GM23248 (cell line): ENCODE data around the gene ASPM. TPM values are rescaled to one million over a fixed set of nuclear protein-coding genes. Genes with fewer than 3 reads are reported as not detected.

Source experiments
- DNase-seq: peaks from one replicate; pipeline ENCODE4 v3.0.0-alpha.2; 2015
- H2AFZ ChIP-seq: fragments of 200-600 bp; sonication (generic); 2 replicates; pipeline ENCODE4 v1.6.1; 2016; ENCODE audit warnings: antibody characterized with exemption
- H3F3A ChIP-seq: fragments of 200-600 bp; sonication (generic); 2 replicates; pipeline ENCODE4 v1.6.1; 2016; ENCODE audit warnings: mild to moderate bottlenecking, antibody characterized with exemption, mixed run types; ENCODE audit not compliant: insufficient read depth
- H3K27ac ChIP-seq: fragments of 200-600 bp; sonication (generic); 2 replicates; pipeline ENCODE4 v1.5.1; 2016; ENCODE audit warnings: mild to moderate bottlenecking
- H3K27me3 ChIP-seq: fragments of 200-600 bp; sonication (generic); replicated peaks from 2 replicates; pipeline ENCODE4 v1.6.1; 2016; ENCODE audit warnings: mild to moderate bottlenecking; ENCODE audit not compliant: insufficient read depth
- H3K36me3 ChIP-seq: fragments of 200-600 bp; sonication (generic); 2 replicates; pipeline ENCODE4 v1.6.1; 2016; ENCODE audit warnings: low read depth, mild to moderate bottlenecking
- H3K4me1 ChIP-seq: fragments of 200-600 bp; sonication (generic); 2 replicates; pipeline ENCODE4 v1.6.1; 2016; ENCODE audit warnings: mild to moderate bottlenecking; ENCODE audit not compliant: insufficient read depth
- H3K4me2 ChIP-seq: fragments of 200-600 bp; sonication (generic); one replicate; pipeline ENCODE4 v1.6.1; 2016; ENCODE audit warnings: mild to moderate bottlenecking; ENCODE audit not compliant: unreplicated experiment
- H3K4me3 ChIP-seq: fragments of 200-600 bp; sonication (generic); 2 replicates; pipeline ENCODE4 v1.5.1; 2016; ENCODE audit warnings: mild to moderate bottlenecking
- H3K79me2 ChIP-seq: fragments of 200-600 bp; sonication (generic); 2 replicates; pipeline ENCODE4 v1.6.1; 2016; ENCODE audit warnings: mild to moderate bottlenecking; ENCODE audit not compliant: insufficient read depth
- H3K9ac ChIP-seq: fragments of 200-600 bp; sonication (generic); 2 replicates; pipeline ENCODE4 v1.6.1; 2016; ENCODE audit warnings: mild to moderate bottlenecking
- H3K9me2 ChIP-seq: fragments of 200-600 bp; sonication (generic); 2 replicates; pipeline ENCODE4 v1.6.1; 2016; ENCODE audit warnings: mixed run types, mild to moderate bottlenecking, moderate library complexity; ENCODE audit not compliant: insufficient read depth
- H3K9me3 ChIP-seq: fragments of 200-600 bp; sonication (generic); one replicate; pipeline ENCODE4 v1.6.1; 2017; ENCODE audit warnings: low read depth
- H4K20me1 ChIP-seq: fragments of 200-600 bp; sonication (generic); 2 replicates; pipeline ENCODE4 v1.6.0; 2016; ENCODE audit not compliant: insufficient read depth
- EZH2 ChIP-seq: fragments of 200-600 bp; sonication (generic); IDR thresholded peaks from 2 replicates; pipeline ENCODE4 v1.6.1; 2018; ENCODE audit warnings: antibody characterized with exemption, mild to moderate bottlenecking; ENCODE audit not compliant: insufficient read depth, poor library complexity, severe bottlenecking
- EZH2phosphoT487 ChIP-seq: fragments of 200-600 bp; sonication (generic); IDR thresholded peaks from 2 replicates; pipeline ENCODE4 v1.6.1; 2018; ENCODE audit warnings: antibody characterized with exemption, moderate library complexity, mild to moderate bottlenecking, low read depth; ENCODE audit not compliant: insufficient read depth
- WGBS, 2 experiments: methylation state at CpG; one replicate each; pipeline ENCODE4 v1.1.6; 2015 to 2017; ENCODE audit warnings: low lambda C conversion rate in 2 of 2, low coverage in 1 of 2; ENCODE audit errors: missing lambda C conversion rate in 2 of 2; 5-methylcytosine and 5-hydroxymethylcytosine counted together
- in situ Hi-C: fragments of 300-500 bp; cut with MboI; formaldehyde crosslinking; loops from 2 replicates; pipeline ENCODE4 v1.15.0; 2020
- polyA plus RNA-seq: library from polyadenylated mRNA; unstranded; fragments of >200 nt; fragmentation: Nextera tagmentation; extraction: Ambion mirVana; gene quantifications from 2 replicates; pipeline ENCODE4 v1.2.1, GENCODE V29; 2016
- total RNA-seq: library from RNA; depleted of rRNA; stranded (reverse); fragments of >200 nt; shearing (Covaris generic); gene quantifications from 2 replicates; pipeline ENCODE4 v1.2.3, GENCODE V29; 2014

The ASPM gene
- total and polyA plus RNA-seq, 2 experiments from 2014 or later = 7.3 to 17.2 TPM

DNA sequence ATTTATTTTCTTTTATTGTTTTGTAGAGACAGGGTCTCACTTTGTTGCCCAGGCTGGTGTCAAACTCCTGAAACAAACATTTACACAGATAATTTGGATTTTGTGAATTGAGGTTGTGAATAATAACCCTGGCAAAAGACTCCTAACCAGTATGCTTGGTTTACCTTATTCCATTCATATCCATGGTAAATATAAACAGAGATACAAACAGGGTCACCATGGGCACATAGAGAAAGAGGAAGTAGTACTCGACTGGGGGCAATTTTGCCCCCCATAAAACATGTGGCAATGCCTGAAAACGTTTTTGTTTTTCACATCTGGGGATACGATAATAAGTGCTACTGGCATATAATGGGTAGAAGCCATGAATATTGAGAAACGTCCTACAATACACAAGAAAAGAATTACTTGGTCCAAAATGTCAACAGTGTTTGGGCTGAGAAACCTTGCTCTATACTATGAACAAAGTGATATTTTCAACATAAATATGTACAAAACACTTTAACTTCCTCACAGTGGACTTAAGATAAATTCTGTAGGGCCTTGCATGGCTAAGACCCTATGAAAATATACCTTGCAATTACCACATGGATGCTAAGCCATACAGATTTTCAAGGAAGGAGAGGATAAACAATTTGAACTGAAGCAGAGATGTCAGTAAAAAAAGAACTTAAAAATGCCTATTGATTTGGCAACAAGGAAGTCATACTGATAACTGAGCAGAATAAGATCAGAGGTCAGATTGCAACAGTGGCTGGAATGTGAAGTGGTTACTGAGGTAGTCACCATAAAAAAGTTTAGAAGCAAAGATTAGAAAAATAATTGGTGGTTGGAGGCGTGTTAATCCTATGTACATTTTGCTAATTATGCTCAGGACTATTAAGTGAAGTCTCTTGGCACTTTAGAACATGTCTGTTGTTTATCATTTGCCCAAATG lies 27.4 kb upstream of the ASPM start:
- Histone ChIP-seq H3K79me2 (no peaks in the 10 kb centered on the region), H3F3A (no peaks in the 10 kb centered on the region), H3K9me2 (no peaks in the 10 kb centered on the region), H3K27ac (no peak overlapping the region), H2AFZ (no peak overlapping the region), H3K9ac (no peak overlapping the region), H4K20me1 (no peaks in the 10 kb centered on the region), H3K9me3 (no peaks in the 10 kb centered on the region), H3K4me1 (peaks cover 14% of the 10 kb centered on the region), H3K4me2 (no peak overlapping the region), H3K4me3 (no peak overlapping the region), H3K27me3 (no peaks in the 10 kb centered on the region), H3K36me3 (peaks cover 45% of the 10 kb centered on the region)
- DNase-seq = peak; percentile 17
- in situ Hi-C loops = loop anchor here (25.0 kb wide), 1 partner anchor 337 kb away; no protein-coding TSS in a partner anchor
- no peak for TF ChIP-seq EZH2phosphoT487
- 77 to 78% methylated on average over 5 of the region's 5 CpGs for WGBS, 2 experiments

DNA sequence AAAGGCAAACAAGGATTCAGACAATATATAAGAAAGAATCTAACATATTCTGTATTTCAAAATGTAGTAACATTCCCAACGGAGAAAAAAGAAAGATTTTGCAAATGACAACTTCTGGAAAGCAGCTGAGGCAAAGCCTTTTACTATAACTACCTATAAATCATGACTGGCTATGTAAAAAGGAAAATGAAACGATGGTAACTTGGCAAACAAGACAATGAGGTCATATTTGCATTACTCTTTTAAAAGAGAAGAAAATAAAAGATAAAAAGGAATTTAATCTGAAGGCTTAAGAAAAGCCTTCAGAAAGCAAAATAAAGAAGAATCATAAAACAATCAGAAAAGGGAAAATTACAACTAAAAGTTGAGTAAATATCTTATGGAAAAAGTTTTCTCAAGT lies 25.1 kb upstream of the ASPM start:
- Histone ChIP-seq H3K4me1 (peaks cover 9% of the 10 kb centered on the region), H2AFZ (no peak overlapping the region), H3F3A (no peaks in the 10 kb centered on the region), H3K9ac (no peak overlapping the region), H3K4me2 (no peak overlapping the region), H3K79me2 (no peaks in the 10 kb centered on the region), H3K4me3 (no peak overlapping the region), H4K20me1 (no peaks in the 10 kb centered on the region), H3K27ac (no peak overlapping the region), H3K9me2 (no peaks in the 10 kb centered on the region), H3K36me3 (peaks cover 49% of the 10 kb centered on the region), H3K27me3 (no peaks in the 10 kb centered on the region), H3K9me3 (no peaks in the 10 kb centered on the region)
- in situ Hi-C loops = loop anchor here (25.0 kb wide), 1 partner anchor 334 kb away; no protein-coding TSS in a partner anchor
- peak; percentile 20 for DNase-seq
- TF ChIP-seq EZH2phosphoT487 (no peak), EZH2 (no peak)
- WGBS, 2 experiments = 29 to 30% methylated on average over 2 of the region's 2 CpGs

DNA sequence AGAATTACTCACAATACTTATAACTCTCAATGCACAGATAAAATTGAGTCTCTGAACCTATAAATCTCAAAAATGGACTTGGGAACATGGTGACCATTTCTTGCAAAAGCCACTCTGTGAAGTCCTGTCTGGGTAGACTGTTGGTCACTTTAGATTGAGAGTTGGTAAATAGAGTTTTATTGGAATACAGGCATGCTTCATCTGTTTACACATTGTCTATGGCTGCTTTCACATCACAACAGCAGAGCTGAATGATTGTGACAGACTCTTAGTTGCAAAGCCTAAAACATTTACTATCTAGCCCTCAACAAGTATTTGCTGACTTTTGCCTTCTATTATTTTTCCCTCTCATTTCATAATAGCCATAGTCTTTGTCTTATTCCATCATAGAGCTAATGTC lies 24.1 kb upstream of the ASPM start:
- in situ Hi-C loops = loop anchor here (25.0 kb wide), 1 partner anchor 333 kb away; no protein-coding TSS in a partner anchor
- H3K79me2 ChIP-seq = no peaks in the 10 kb centered on the region
- no peaks in the 10 kb centered on the region for H3K9me3 ChIP-seq
- no peak for DNase-seq
- no peaks in the 10 kb centered on the region for H3K9me2 ChIP-seq
- H3K27ac ChIP-seq = no peak overlapping the region
- peaks cover 9% of the 10 kb centered on the region for H3K4me1 ChIP-seq
- H3K27me3 ChIP-seq = no peaks in the 10 kb centered on the region
- H4K20me1 ChIP-seq = no peaks in the 10 kb centered on the region
- no peak overlapping the region for H3K4me2 ChIP-seq
- no peak overlapping the region for H3K4me3 ChIP-seq
- no peaks in the 10 kb centered on the region for H3F3A ChIP-seq
- H2AFZ ChIP-seq = no peak overlapping the region
- no peak overlapping the region for H3K9ac ChIP-seq
- H3K36me3 ChIP-seq = peaks cover 40% of the 10 kb centered on the region
- TF ChIP-seq EZH2 = no peak
- TF ChIP-seq EZH2phosphoT487 = no peak

DNA sequence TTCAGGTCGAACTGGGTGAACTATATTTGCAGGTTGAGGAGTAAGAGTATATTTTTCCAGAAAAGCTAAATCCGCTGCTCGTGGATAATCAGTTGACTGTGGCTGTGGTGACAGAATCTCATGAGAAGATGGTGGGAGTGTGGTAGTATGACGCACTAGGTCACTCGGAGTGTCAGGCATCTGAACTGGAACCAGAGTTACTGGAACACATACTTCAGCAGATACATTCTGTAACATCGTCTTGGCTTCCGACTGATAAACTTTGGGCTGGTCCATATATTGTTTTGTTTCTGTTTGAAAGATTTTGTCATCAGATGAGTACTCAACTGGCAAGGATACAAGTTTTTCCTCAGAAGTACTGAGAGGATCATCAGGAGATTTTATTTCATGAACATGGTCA lies 13.0 kb upstream of the ASPM start:
- no peaks in the 10 kb centered on the region for H3K9me3 ChIP-seq
- H3K4me2 ChIP-seq = no peak overlapping the region
- DNase-seq = no peak
- H3K27ac ChIP-seq = no peak overlapping the region
- no peak overlapping the region for H2AFZ ChIP-seq
- in situ Hi-C loops = loop anchor here (25.0 kb wide), 1 partner anchor 322 kb away; no protein-coding TSS in a partner anchor
- peaks cover 30% of the 10 kb centered on the region for H3K36me3 ChIP-seq
- H3K9ac ChIP-seq = no peak overlapping the region
- no peaks in the 10 kb centered on the region for H3K9me2 ChIP-seq
- no peaks in the 10 kb centered on the region for H3K79me2 ChIP-seq
- peaks cover 3% of the 10 kb centered on the region; the same call in 1 of the 2 replicates for H3F3A ChIP-seq
- no peaks in the 10 kb centered on the region for H3K27me3 ChIP-seq
- H3K4me1 ChIP-seq = no peaks in the 10 kb centered on the region
- no peaks in the 10 kb centered on the region for H4K20me1 ChIP-seq
- 93 to 95% methylated on average over 7 of the region's 7 CpGs for WGBS, 2 experiments
- TF ChIP-seq EZH2phosphoT487 = no peak
- no peak for TF ChIP-seq EZH2
- H3K4me3 ChIP-seq = no peak overlapping the region
